Sciatic nerve (tissue), 2 donors: ENCODE measurements around the gene CXCL17. TPM values are rescaled to one million over a fixed set of nuclear protein-coding genes. Genes with fewer than 3 reads are reported as not detected.

Source experiments
- ATAC-seq: fragments of 200-7000 bp; cut with Tn5 transposase; one replicate; pipeline ENCODE4 v1.9.1; 2020; ENCODE audit warnings: mild to moderate bottlenecking, moderate library complexity
- DNase-seq: peaks from one replicate; pipeline ENCODE4 v3.0.0-alpha.2; 2020; ENCODE audit warnings: low spot score
- intact Hi-C: fragments of 100-400 bp; cut with DNase I; formaldehyde crosslinking; loops from one replicate; pipeline ENCODE4 v1.14.2; 2022
- total RNA-seq: library from RNA; stranded (reverse); fragmentation: NEBNext Ultra II Directional; extraction: Animal tissue kit (Norgen Biotek cat#: 25700); gene quantifications from one replicate; pipeline ENCODE4 v1.2.1, GENCODE V29; 2021
- donor health status: DM: no; HTN: no; CAD: no.
- donor health status: DM: no; HTN: no; CAD: no.

Gene CXCL17
- total RNA-seq, 1 donor from 2014 or later, result 0.31 TPM

DNA sequence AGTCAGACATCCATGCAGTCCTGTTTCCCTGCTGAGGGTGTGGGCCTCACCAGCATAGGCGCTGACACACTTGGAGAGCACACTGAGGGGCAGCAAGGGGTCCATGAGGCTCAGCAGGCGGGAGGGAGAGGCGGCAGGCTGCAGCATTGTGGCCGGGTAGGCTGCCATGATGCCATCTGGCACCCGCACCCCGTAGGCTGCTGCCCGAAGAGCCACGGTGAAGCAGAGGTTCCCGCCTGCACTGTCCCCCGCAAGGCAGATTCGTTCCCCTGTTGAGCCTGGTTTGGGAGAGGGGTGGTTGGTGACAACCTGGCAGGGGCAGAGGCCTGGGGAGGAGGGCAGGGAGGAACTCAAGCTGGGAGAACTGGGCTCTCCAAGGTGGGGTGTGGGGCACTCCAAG is 36.6 kb downstream of the CXCL17 start:
- DNase-seq (no peak), ATAC-seq (no peak)
- intact Hi-C loops, result no loop called here

DNA sequence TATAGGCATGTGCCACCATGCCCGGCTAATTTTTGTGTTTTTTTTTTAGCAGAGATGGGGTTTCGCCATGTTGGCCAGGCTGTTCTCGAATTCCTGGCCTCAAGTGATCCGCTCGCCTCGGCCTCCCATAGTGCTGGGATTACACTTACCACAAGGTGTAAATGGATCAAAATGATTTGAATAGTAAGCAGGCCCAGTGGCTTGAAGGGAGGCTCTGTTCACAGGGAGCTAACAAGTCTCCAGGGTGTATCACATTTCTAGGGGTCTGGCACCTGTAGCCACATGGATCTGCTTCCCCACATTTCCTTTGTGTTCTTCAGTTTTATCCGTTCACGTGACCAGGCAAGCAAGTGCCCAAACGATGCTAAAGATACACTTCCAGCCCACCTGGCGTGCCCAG is 39.2 kb downstream of the CXCL17 start:
- DNase-seq (no peak), ATAC-seq (no peak)
- intact Hi-C loops, result no loop called here

DNA sequence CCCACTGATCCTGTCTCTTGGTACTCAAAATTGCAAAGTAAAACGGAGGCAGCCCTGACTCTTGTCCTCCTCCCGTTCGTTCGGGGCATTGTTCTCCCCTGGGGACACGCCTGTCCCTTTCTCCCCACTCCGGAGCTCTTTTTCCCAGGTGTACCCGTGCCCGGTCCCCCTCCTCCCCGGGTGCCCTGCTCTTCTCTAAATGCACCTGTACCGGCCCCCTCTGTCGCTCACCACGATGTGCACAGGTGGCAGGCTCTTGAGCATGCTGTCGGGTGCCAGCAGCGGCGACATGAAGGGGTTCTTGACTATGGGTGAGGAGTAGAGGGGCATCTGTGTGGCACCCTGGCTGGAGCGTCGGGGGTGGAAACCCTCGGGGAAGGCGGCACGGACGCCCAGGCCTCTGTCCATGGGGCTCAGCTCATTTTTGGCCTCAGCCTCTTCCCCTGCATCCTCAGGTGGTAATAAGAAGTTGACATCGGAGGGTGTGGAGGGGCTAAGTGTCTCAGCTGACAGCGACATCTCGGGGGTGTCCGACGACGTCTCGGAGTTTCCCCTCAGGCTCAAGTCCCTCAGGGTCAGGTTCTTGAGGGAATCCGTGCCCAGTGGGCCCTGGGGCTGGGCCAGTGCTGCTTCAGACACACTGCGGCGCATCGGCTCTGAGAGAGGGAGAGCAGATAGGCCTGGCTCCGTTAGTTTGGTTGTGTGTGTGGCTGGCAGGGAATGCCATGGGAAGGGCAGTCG is 40.2 kb downstream of the CXCL17 start:
- intact Hi-C loops, result no loop called here
- ATAC-seq, result no peak
- no peak for DNase-seq

DNA sequence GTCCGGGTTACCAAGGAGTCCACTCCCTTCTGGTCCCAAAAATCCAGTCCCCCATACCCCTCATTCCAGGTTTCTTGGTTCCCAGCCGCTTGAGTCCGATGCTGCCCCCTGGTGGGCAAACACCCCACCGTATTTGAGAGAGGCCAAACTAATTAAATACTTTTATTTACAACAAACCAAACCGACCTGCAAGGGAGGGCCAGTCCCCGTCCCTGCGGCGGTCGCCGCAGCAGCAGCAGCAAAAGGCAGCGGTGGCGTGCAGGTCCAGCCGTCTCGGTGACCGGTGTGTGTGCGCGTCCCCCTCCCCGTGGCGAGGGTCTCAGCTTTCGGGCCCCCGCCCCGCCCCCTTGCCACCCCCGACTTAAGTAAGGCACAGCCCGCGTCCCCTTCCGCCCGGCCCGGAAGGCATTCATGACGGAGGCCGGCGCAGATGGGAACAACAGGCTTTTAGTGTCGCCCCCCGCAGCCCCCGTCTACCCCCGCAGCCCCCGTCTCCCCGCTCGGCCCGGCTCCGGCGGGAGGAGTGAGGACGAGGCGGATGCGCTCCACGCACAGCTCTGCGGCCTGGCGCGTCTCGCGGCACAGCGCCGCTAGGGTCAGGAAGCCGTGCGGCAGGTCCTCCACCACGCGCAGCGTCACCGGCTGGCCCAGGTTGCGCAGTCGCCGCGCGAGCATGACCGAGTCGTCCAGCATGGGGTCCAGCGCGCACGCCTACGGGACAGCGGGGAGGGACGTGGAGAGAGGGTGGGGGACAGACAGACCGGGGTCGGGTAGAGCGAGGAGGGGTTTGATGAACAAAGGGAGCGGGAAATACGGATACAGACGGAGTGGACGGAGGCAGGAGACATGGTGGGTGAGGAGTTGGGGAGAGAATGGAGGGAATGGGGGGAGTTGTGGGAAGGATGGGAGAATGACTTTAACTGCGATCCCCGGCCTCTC is 41.1 kb downstream of the CXCL17 start:
- peak; percentile 91 for DNase-seq
- peak; percentile 64 for ATAC-seq
- intact Hi-C loops, result no loop called here

DNA sequence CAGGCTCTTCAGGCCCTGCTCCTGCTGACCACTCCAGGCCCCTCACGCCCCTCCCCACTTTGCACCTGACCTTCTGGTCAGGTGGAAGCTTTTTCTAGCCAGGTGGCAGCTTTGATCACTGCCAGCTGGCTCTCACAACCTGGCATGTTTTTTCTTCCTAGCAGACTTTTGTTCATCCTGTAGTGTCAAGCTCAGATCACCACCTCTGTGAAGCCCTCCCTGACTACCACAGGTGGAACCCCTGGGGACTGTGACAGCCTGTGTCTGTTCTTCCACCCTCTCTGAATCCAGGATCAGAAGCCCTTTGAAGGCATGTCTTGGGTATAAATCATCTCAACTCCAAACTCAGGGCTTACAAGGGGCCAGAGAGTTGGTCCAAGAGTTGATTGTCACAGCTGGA is 42.3 kb downstream of the CXCL17 start:
- ATAC-seq, result no peak
- intact Hi-C loops, result no loop called here
- DNase-seq, result no peak

DNA sequence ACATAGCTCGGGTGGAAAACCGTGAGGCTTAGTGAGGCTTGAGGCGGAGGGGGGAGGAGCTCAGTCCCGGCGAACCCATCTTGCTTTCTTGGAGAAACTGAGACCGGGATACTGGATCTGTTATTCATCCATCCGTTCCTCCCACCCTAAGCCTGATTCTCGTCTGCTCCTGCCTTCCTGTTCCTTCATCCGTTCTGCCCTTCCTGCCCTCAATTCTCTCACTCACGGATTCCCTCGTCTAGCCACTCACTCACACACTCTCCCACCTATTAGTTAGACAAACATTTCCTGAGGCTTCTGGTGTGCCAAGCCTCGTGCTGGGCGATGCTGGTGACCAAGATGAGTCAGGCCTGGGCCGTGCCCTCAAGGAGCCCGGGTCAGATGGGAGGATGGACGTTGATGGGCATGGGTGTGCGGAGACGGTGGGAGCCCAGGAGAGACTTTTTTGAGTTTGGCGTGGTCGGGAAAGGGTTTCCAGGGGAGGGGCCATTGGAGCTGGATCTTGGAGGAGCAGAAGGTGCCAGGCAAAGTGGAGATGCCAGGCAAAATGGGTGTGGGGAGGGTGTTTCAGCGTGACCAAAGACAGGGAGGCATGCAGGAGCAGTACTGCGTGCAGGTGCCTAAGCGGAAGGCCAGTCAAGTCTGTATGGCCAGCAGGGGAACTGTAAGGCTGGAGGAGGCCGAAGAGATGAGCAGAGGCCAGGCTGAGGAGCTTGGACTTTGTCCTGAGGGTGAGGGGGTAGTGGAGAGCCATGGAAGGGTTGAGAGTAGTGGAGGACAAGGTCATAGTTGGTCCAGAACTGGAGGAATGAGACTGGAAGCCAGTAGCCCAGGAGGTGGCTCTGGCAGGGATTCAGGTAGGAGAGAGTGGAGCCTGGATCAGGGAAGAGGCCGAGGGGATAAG is 45.2 kb downstream of the CXCL17 start:
- intact Hi-C loops, result no loop called here
- ATAC-seq, result peak; percentile 0

DNA sequence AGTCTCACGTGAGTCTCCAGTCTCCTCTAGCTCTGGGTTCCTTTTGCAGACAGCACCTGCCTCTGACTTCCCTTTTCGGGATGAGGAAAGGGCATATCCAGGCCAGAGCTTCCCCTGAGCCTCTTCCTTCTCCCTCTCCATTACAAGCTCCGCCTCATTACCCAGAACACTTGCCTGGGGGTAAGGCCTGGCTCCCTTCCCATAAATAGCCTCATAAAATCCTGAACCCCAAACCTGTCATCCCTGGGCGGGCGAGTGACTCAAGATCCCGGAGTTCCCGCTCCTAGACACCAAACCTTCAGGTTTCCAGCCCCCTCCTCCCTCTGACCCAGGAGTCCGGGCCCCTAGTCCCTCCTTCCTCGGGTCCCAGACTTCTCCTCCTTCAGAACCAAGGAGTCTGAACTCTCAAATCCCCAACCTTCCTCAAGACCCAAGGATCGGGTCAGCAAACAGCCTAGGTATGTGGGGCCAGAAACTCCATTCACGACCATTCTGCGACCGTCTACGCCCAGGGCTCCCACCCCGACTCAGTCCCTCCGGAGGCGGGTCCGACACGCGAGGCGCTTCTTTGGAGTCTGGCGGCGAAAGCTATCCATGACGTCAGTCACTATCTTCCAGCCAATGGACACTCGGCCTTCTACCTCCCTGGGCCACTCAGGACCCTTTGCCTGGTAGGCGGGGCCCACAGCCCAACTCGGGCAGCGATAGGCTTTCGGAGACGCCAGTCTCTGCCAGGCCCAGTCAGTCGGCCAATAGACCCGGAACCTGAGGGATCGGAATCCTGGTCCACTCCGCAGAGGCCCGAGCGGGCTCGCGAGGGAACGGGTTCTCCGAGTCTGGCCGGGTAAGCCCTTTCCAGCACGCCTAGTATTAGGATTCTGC is 46.1 kb downstream of the CXCL17 start:
- ATAC-seq (peak; percentile 98), DNase-seq (peak; percentile 98)
- intact Hi-C loops, result no loop called here

More for the DNA sequence above, 45.2 kb downstream of the CXCL17 start:
- no peak for DNase-seq

DNA sequence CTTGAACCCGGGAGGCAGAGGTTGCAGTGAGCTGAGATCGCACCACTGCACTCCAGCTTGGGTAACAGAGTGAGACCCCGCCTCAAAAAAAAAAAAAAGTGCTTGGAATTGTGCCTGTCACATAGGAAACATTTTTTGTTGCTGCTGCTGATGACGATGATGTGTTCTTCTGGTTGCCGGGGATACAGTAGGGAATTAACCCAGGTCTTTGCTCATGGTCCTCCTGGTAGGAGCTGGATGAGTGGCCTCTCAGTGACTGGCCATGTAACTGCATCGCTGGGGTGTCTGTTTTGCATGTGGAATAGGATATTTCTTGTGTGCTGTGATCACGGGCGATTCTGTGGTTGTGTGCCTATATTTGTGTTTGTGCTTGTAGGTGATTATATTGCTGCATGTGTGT is 48.0 kb downstream of the CXCL17 start:
- no peak for DNase-seq
- ATAC-seq, result no peak
- intact Hi-C loops, result no loop called here

DNA sequence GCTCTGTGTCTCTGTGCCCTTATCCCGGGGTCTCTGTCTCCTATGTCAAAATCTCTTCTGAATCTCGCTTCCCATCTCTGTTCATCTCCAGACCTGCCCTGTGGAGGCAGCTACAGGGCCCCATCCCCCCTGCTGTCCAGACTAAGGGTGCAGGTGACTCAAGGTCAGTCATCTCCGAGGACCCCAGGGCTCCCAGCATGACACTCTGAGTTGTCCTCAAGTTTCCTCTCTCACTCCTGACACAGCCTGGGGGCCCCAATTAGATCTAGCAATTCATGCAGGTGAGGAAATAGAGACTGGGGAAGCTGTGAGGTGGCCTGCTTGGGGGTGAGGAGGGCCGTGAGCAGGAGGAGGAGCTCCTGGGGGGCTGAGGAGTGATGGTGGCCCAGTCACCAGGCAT is 50.6 kb downstream of the CXCL17 start:
- no peak for DNase-seq
- ATAC-seq, result no peak
- intact Hi-C loops, result no loop called here

DNA sequence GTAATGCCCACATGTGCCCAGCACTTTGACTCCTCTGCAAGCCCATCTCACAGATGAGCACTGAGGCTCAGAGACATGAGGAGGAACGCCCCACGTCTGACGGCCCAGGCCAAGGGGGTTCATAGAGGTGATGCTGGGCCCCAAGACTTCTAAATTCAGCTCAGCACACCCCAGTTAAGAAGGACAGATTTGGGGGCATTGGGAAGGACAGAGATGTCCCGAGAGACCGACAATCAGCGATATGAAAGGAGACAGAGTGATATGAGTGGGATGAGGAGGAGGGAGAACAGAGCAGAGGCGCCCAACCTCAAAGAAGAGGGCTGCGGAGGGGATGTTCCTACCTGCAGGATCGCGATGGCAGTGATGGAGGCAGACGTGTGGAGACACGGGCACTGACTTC is 52.8 kb downstream of the CXCL17 start, which contains the start of gene CNFN:
TSS of gene CNFN (minus strand) at position 399 of the 400 bp plus-strand sequence. CDS start 1,260 bp downstream, outside the sequence.
- no peak for ATAC-seq
- DNase-seq, result no peak
- intact Hi-C loops, result no loop called here

DNA sequence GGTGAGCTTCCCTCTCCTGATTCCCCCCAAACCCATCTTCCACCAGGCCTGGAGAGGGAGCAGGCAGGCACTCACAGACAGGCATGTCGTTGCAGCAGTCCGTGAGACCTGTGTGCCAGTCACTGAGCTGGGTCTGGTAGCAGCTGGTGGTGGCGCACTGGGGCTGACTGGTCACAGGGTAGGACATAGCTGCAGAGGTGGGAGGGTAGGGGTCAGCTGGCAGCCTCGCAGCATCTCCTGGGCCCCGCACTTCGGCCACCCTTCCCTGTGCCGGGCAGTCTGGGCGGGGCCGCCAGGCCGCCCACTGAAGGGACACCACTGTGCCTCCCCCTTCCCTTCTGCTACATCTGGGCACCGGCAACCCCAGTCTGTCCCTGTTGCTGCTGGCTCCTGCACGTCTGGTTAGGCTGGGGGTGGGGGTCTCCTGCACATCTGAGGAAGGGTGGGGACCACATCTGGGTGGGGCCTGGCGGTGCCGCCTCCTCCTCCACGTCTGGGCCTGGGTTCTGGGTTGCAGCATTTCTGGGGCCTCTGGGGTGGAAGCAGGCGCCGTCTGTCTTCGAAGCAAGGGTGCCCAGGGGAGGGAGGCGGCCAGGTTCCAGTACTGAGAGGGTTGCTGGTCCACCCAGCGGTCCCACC is 53.8 kb downstream of the CXCL17 start:
- no peak for ATAC-seq

DNA sequence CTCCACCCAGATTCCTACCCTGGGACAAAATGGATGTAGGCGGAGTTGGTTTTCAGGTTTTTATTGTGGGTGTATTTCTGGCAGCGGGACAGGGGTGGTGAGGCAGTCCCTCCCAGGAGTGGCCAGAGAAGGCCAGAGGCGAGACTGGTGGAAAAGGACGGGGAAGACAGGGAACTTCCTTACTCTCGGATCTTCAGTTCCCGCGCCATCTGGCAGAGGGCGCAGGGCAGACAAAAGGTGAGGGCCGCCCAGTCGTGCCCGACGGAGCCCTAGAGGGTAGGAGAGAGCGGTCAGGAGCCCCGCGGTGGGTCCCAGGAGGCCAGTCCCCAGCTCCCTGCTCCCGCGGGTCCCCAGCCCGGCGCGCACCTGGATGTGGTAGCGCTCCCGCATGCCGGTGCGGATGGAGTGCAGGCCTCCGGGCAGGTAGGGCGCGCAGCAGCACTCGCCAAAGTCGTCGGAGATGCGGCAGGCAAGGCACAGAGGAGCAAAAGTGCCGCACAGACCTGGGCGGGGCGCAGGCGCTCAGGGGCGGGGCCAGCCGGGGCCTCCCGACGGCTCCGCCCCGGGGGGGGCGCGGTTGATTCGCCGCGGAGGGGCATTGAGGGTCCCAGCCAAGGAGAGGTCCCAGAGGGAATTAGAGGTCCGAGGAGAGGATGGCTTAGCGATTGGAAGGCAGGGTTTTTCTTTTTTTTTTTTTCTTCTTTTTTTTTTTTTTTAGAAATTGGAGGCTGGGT is 55.6 kb downstream of the CXCL17 start:
- DNase-seq, result peak; percentile 75
- peak; percentile 78 for ATAC-seq
- intact Hi-C loops, result no loop called here

More for the DNA sequence above, 53.8 kb downstream of the CXCL17 start:
- no peak for DNase-seq
- intact Hi-C loops, result no loop called here

DNA sequence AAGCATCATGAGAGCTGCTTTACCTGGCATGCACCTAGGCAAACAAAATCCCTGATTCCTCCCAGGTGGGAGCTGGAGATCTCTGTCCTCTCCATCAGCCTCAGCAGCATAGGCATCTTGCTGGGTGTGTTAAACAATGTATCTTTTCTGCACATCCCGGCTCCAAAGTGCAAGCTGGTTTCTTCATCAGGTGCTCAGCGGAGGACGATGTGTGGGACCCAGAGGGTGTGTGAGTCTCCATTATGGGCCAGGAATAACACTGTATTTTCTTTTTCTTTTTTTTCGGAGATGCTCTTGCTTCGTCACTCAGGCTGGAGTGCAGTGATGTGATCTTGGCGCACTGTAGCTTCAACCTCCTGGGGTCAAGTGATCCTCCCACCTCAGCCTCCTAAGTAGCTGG is 62.6 kb downstream of the CXCL17 start:
- ATAC-seq, result no peak
- intact Hi-C loops, result no loop called here
- no peak for DNase-seq
